GM18858 (cell line): ENCODE data around the gene NUP210.
A peak's percentile ranks its signal among the peaks of the same experiment; 100 is the strongest.
"Not testable (repeated sequence)": the region's sequence is repeated elsewhere in the genome, so short reads cannot be mapped to it uniquely, and the experiment has no call there.

Experiments used
- ATAC-seq: cut with Tn5 transposase; IDR thresholded peaks from one replicate; pipeline ENCODE4 v1.9.1; 2021; ENCODE audit not compliant: unreplicated experiment

Gene NUP210

DNA sequence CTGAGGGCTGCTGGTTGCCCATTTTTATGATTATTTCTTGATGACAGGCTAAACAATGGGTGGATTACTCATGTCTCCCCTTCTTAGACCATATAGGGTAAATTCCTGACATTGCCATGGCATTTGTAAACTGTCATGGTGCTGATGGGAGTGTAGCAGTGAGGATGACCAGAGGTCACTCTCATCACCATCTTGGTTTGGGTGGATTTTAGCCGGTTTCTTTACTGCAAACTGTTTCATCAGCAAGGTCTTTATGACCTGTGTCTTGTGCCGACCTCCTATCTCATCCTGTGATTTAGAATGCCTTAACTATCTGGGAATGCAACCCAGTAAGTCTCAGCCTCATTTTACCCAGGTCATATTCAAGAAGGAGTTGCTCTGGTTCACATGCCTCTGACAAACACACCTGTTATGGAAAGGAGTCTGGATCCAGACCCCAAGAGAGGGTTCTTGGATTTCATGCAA is 10.3 kb upstream of the NUP210 start:
- ATAC-seq: not testable (repeated sequence)

DNA sequence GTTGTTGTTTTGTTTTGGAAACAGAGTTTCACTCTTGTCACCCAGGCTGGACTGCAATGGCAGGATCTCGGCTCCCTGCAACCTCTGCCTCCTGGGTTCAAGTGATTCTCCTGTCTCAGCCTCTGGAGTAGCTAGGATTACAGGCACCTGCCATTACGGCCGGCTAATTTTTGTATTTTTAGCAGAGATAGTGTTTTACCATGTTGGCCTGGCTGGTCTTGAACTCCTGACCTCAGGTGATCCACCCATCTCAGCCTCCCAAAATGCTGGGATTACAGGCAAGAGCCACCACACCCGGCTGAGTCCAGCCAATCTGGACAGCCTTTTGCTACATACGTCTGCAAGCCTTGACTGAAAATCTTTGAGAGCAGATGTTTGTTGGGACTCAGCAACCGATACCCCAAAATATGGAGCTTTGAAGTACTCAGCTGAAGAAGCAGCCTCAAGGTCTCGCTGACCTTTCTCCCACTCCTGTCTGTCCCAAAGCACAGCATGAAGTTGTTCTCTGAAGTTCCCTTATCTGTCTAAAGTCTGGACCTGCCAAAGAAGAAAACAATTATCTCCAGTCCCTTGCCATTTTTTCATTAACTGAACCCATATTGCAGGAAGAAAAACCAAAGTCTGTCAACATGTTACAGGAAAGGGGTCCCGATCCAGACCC is 9.6 kb upstream of the NUP210 start:
- no peak for ATAC-seq

- ATAC-seq: not testable (repeated sequence)
Measured at GRCh38 chr3:13428678-13429077, 8.6 kb upstream of the NUP210 start.

DNA sequence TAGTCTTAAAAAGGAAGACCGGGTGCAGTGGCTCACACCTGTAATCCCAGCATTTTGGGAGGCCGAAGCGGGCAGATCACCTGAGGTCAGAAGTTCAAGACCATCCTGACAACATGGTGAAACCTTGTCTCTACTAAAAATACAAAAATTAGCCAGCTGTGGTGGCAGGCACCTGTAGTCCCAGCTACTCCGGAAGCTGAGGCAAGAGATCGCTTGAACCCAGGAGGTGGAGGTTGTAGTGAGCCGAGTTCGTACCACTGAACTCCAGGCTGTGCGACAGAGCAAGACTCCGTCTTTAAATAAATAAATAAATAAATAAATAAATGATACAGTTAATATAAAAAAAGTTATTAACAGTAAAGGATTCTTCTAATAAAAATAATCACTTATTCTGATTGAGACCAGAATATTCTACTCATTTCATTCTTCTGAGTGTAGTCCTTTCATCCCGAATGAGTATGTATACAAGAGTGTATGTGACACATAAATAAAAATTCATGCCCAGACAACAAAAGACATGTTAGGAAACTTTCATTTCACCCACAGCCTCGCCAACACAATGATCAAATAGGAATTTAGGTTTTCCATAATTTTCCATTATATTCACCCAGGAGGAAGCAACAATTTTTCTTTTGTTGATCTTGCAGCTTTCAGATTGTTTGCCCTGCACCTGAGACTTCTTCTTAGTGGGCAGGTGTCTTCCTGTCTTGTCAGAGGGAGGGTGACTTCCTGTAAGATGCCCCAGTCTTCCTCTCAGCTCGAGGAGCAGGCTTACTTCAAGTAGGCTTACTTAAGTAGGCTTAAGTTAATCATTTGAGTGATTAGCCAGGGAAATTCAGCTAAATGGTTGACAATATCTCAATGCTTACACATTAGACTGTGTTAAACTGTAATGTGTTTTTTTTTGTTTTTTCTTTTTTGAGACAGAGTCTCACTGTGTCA is 7.8 kb upstream of the NUP210 start:
- no peak for ATAC-seq

DNA sequence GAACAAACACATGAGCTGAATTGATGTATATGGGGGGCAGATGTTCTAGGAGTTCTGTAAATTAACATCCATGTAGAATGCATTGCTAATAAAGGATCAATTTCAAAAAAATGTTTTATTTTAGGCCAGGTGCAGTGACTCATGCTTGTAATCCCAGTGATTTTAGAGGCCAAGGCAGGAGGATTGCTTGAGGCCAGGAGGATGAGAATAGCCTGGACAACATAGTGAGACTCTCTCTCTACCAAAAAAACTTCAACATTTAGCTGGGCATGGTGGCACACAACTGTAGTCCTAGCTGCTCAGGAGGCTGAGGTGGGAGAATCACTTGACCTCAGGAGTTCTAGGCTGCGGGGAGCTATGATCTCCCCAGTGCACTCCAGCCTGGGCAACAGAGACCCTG is 6.5 kb upstream of the NUP210 start:
- no peak for ATAC-seq

DNA sequence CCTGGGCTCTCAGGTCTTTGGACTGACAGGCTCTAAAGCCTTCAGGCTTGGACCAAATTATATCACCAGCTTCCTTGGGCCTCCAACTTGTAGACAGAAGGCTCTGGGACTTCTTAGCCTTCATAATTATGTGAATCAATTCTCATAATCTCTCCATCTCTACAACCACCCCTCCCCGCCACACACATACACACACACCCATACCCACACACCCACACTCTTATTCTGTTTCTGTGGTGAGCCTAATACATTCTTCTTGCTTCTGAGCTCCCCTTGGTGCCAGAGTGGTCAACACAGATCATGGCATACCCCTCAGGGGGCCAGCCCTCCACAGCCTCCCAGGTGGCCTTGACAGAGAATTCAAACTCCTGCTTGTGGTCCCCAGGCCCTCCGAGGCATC is 5.6 kb upstream of the NUP210 start:
- ATAC-seq: no peak

- no peak for ATAC-seq
Measured at GRCh38 chr3:13424865-13425617, 4.9 kb upstream of the NUP210 start.

DNA sequence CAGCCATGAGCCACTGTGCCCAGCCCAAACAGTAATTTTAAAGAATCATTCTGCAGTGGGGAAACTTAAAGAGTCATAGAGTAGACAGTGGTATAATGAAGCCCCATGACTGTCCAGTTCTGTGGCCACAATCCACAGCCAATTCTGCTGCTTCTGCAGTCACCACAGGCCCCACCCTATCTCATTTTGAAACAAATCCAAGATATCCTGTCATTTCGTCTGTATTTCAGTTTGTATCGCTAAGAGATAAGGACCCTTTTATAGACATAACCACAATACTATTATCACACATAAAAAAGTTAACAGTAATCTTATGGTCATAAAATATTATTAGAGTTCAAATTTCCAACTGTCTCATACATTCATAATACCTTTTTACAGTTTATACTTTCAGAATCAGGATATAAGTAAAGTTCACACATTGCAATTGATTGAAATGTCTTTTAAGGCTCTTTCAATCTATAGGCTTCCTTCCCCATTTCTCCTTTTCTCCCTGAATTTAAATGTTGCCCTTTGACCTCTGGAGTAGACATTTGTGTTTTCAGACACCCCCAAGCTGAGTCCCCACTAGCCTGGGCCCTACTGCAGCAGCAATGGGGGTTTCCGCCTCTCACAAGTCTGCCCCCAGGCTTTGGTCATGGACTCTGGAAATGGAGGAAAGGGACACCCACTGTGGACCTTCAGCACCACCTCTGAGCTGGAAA is 4.2 kb upstream of the NUP210 start:
- ATAC-seq: no peak

- no peak for ATAC-seq
Measured at GRCh38 chr3:13420831-13421765, 976 bp upstream of the NUP210 start.

- ATAC-seq: peak; percentile 25
Measured at GRCh38 chr3:13419505-13420044, 547 bp downstream of the NUP210 start.

DNA sequence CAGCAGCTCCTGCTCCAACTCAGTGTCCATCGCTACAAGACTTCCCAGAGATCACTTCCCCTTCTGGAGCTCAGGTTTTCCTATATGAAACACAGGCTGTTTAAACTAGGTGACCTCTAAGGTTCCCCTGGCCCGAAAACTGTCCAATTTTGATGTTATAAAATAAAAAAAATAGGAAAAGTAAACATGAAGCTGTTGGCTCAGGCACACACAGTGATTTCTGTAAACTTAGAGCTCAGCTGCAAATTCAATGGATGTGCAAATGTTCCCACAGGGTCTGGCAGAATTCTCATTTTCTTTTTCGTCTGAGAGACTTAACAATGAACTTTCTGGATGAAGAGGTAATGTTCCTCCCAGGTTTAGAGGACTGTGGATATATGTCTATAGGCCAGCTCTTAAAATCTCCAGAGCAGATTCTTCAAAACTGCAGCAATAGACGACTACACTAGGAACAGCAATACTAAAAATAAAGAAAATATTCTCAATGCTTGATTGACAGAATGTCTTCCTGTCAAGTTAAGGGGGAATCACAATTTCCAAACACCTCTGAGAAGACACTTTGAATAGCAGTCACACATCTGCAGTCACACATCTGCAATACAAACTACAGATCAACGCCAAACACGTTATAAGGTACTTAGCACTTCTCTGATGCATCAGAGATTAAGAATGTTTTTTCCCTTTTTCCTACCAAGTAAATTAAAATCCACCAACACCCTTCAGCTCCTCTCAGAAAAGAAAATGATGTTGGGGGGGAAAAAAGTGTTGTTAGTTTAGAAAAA is 2.8 kb downstream of the NUP210 start:
- ATAC-seq: no peak

DNA sequence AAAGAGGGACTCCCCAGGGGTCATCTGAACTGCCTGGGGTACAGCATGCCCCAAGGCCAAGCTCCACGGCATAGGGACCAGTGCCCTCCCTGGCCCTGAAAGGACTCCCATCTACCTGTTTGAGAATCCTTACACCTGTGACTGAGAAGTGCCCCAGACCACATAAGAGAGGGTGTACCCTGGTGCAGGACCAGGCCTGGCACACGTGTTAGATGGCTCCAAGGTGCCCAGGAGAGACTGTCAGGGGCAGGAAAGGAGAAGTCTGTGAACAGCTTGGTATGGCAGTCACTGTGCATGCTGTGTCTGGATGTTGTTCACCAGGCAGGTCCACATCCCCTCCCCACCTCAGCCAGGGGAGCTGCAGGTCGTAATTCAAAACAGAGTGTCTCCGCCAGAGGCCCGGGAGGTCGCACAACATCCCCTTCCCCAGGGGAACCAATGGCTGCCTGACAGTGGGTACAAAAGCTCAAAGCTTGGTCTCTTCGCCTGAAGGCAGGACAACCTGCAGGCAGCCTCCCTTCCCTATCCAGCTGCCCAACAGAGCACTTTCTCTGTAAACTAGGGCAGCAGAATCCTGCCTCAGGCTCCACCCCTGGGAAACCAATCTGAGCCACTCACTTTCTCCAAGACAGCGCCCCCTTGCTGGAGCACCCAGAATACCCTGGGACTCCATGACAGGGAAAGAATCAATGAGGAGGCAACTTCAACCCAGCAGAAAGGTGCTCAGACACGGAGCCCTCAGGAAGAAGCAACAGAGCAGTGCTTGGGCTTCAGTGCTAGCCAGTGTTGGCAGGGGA is 3.9 kb downstream of the NUP210 start:
- ATAC-seq: no peak

- no peak for ATAC-seq
Measured at GRCh38 chr3:13415236-13415986, 4.7 kb downstream of the NUP210 start.

DNA sequence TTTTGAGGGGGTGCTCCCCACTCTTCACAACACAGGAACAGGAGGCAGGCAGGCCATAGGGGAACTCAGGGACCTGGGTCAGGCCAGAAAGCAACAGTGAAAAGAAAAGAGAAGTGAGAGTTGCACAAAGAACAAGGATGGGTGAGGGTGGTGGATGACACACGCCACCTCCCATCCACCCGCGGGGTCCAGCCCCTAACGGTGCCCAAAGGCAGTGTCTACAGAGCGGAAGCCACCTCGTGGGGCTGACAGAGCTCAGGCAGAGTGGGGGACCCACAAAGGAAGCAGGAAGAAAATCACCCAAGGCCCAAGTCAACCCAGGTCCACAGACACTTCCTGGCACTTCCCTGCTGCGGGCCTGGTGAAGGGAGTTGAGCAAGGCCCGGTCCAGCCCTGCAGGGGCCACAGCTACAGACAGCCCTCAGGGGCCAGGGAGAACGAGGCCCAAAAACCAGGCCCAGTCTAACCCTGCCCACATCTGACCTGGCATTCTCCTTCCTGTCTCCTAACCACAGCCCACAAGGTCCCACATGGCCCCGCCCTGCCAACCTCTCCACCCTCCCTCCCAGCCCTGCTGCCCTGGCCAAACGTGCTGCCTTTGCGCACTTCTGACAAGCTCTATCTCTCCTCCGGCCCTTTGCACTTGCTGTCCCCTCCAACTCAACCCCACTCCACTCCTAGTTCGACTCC is 5.9 kb downstream of the NUP210 start:
- peak; percentile 92 for ATAC-seq

GRCh38 chr3:13411186-13411860 is 8.8 kb downstream of the NUP210 start:
- ATAC-seq: no peak

DNA sequence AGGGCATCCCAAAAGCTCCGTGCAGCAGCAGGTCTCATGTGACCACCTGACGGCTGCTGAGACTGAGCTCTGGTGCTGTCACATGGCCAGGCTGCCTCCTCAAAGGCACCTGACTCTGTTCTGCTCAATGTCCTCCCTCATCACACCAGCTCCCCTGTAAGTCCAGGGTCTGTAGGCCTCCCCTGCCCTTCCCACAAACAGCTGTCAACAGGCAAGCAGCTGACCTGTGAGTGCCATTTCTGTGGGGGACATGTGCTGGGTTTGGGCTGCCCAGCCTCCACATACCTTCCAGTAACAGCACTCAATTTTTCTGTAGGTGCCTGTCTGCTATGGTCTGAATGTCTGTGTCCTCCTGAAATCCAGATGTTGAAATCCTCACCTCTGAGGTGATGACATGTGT is 11.2 kb downstream of the NUP210 start:
- ATAC-seq: no peak
